Karpas-422 (cell line): ENCODE measurements around the gene SUCLA2. TPM values are rescaled to one million over a fixed set of nuclear protein-coding genes. Genes with fewer than 3 reads are reported as not detected.

Experiments
- DNase-seq: peaks from one replicate; pipeline ENCODE4 v3.0.0-alpha.2; 2015
- H2AFZ ChIP-seq: fragments of 200-600 bp; sonication (generic); 2 replicates; pipeline ENCODE4 v1.6.1; 2014; ENCODE audit warnings: antibody characterized with exemption, low read length, mixed read lengths
- H3K27ac ChIP-seq: fragments of 200-600 bp; sonication (generic); 2 replicates; pipeline ENCODE4 v1.5.1; 2014; ENCODE audit warnings: mild to moderate bottlenecking, low read length, moderate library complexity
- H3K27me3 ChIP-seq: fragments of 200-600 bp; sonication (generic); 2 replicates; pipeline ENCODE4 v1.6.1; 2014; ENCODE audit warnings: low read length, mixed read lengths
- H3K36me3 ChIP-seq: fragments of 200-600 bp; sonication (generic); 2 replicates; pipeline ENCODE4 v1.6.1; 2014; ENCODE audit warnings: low read length, mixed read lengths; ENCODE audit not compliant: insufficient read depth
- H3K4me1 ChIP-seq: fragments of 200-600 bp; sonication (generic); 2 replicates; pipeline ENCODE4 v1.6.1; 2014; ENCODE audit warnings: mild to moderate bottlenecking, low read length, mixed read lengths
- H3K4me2 ChIP-seq: fragments of 200-600 bp; sonication (generic); 2 replicates; pipeline ENCODE4 v1.6.1; 2014; ENCODE audit warnings: low read length, low read depth, mild to moderate bottlenecking; ENCODE audit not compliant: poor library complexity, severe bottlenecking
- H3K4me3 ChIP-seq: fragments of 200-600 bp; sonication (generic); 2 replicates; pipeline ENCODE4 v1.5.1; 2014; ENCODE audit warnings: mild to moderate bottlenecking, antibody characterized with exemption, low read length, mixed read lengths
- H3K79me2 ChIP-seq: fragments of 200-600 bp; sonication (generic); 2 replicates; pipeline ENCODE4 v1.6.1; 2014; ENCODE audit warnings: mild to moderate bottlenecking, low read length, mixed read lengths
- H3K9ac ChIP-seq: fragments of 200-600 bp; sonication (generic); 2 replicates; pipeline ENCODE4 v1.6.0; 2014; ENCODE audit warnings: low read length
- H3K9me2 ChIP-seq: fragments of 200-600 bp; sonication (generic), shearing (Covaris generic); replicated peaks from 2 replicates; pipeline ENCODE4 v1.6.0; 2014; ENCODE audit warnings: mild to moderate bottlenecking, low read length, moderate library complexity; ENCODE audit not compliant: insufficient read depth
- H3K9me3 ChIP-seq: fragments of 300-700, 200-600 bp; sonication (generic); 2 replicates; pipeline ENCODE4 v1.6.1; 2014; ENCODE audit warnings: low read length, mixed read lengths
- H4K20me1 ChIP-seq: fragments of 200-600 bp; sonication (generic); 2 replicates; pipeline ENCODE4 v1.6.1; 2014; ENCODE audit warnings: mild to moderate bottlenecking, antibody characterized with exemption, low read length, low read depth; ENCODE audit not compliant: insufficient read depth
- total RNA-seq: library from RNA; depleted of rRNA; stranded (reverse); fragments of >200 nt; shearing (Covaris generic); gene quantifications from 2 replicates; pipeline ENCODE4 v1.2.3, GENCODE V29; 2014; ENCODE audit warnings: low replicate concordance

SUCLA2 gene
- total RNA-seq, 1 experiment from 2014 or later, result 43.4 TPM

DNA sequence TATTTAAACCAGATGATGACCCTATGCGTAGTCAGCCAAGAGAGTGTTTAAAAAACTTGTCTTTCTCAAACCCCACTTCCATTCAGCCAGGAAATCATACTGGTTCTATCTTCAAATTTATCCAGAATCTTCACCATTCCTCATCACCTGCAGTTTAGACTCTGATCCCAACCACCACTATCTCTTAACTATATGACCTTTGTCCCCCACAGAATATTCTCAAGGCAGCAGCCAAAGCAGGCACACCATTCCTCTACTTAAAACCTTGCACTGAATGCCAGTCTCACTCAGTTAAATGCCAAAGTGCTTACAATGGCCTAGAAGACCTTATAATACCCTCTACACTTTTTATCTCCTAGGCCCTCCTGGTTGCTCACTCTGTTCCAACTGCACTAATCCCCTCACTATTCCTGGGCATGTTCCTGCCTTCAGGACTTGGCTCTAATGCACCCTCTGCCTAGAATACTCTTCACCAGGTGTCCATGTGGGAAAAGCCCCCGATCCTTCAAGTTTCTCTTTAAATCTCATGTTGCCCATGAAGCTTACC is 10.1 kb downstream of the SUCLA2 start:
- Histone ChIP-seq H3K4me3 (no peak overlapping the region), H3K9me3 (no peaks in the 10 kb centered on the region), H3K4me1 (no peaks in the 10 kb centered on the region), H3K4me2 (no peak overlapping the region), H2AFZ (no peak overlapping the region), H3K9me2 (no peaks in the 10 kb centered on the region), H3K9ac (no peak overlapping the region), H4K20me1 (no peaks in the 10 kb centered on the region), H3K36me3 (peaks cover 84% of the 10 kb centered on the region), H3K79me2 (peaks cover 79% of the 10 kb centered on the region), H3K27me3 (no peaks in the 10 kb centered on the region), H3K27ac (no peak overlapping the region)
- no peak for DNase-seq

DNA sequence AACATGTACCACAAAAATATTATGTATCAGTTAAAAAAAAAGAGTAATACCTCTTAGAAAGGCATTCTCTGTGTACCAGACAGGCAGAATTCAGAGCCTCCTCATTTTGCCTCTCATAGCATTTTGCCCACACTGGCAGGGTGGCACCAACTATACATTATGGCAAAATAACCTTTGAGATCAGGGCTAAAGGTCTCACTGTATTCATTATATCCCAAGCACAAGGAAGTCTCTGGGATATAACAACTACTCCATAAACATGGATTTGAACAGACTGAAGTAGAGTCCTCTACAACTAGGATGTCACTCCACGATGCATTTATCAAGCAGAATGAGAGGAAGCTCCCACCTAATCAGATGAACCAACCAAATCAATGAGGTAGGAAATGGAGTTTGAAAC is 10.6 kb downstream of the SUCLA2 start:
- H3K4me1 ChIP-seq, result no peaks in the 10 kb centered on the region
- H3K27ac ChIP-seq, result no peak overlapping the region
- DNase-seq, result no peak
- H3K9me3 ChIP-seq, result no peaks in the 10 kb centered on the region
- no peak overlapping the region for H3K9ac ChIP-seq
- H3K27me3 ChIP-seq, result no peaks in the 10 kb centered on the region
- H2AFZ ChIP-seq, result no peak overlapping the region
- H3K4me2 ChIP-seq, result no peak overlapping the region
- no peaks in the 10 kb centered on the region for H3K9me2 ChIP-seq
- H3K4me3 ChIP-seq, result no peak overlapping the region
- peaks cover 87% of the 10 kb centered on the region for H3K36me3 ChIP-seq
- H4K20me1 ChIP-seq, result no peaks in the 10 kb centered on the region
- H3K79me2 ChIP-seq, result peaks cover 74% of the 10 kb centered on the region

DNA sequence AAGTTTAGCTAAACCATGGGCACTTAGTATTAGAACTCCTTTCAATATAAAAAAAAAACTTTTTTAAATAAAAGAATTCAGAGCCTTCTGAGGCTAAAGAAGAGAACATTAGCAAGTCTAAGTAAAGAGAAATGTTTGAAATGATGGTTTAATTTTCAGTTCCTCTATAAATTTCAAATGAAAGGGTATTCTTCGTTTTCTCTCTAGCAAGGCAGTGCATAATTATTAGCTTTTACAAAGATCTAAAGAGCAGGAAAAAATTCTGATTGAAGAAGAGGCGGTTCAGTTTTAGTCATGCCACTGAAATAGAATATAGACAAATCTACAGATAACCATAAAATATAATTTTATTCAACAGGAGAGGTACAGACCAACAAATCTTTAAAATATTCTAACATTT is 18.0 kb downstream of the SUCLA2 start:
- Histone ChIP-seq H3K27ac (no peak overlapping the region), H3K4me3 (no peak overlapping the region), H3K9me3 (no peaks in the 10 kb centered on the region), H3K36me3 (peaks cover 61% of the 10 kb centered on the region), H3K9ac (no peak overlapping the region), H3K79me2 (peaks cover 26% of the 10 kb centered on the region), H3K4me1 (no peaks in the 10 kb centered on the region), H3K27me3 (no peaks in the 10 kb centered on the region), H3K4me2 (no peak overlapping the region), H4K20me1 (no peaks in the 10 kb centered on the region), H2AFZ (no peak overlapping the region), H3K9me2 (no peaks in the 10 kb centered on the region)
- DNase-seq, result no peak

DNA sequence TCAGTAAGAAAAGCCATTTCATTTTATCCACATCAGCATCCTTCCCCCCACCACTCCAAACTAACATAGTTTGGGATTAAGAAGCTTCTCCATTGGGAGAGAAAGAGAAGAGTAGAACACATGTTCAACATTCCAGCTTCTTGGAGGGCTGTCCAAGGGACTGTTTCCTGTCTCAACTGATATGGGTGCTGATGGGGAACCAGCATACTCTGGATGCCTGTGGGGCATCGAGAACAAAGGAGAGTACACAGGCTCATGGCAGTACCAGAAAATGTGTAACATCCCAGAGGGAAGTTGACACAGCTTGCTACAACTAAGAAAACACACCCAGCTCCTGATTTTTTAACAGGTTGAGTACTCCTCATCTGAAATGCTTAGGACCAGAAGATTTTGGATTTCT is 24.7 kb downstream of the SUCLA2 start:
- no peak for DNase-seq
- Histone ChIP-seq H3K36me3 (peaks cover 48% of the 10 kb centered on the region), H2AFZ (no peak overlapping the region)

DNA sequence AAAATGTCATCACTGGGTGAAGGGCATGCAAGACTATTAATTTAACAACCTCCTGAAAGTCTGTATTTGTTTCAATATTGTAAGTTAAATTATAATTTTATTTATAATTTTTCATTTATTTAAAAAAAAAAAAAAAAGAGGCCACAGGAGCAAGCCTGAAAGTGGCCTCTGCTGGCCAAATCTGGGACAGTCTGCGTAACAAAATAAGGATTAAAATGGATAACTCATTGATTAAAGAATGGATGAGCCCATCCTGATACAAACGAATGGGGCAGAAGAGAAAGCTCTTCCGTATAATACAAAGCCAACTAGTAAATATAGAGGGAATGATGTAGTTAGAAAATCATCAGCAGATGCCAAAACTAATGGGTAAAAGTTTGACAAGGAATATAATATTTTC is 36.2 kb downstream of the SUCLA2 start:
- no peaks in the 10 kb centered on the region for H3K4me1 ChIP-seq
- DNase-seq, result no peak
- peaks cover 14% of the 10 kb centered on the region; the same call in 1 of the 2 replicates for H3K79me2 ChIP-seq
- no peaks in the 10 kb centered on the region for H3K9me2 ChIP-seq
- H3K27ac ChIP-seq, result no peak overlapping the region
- H3K9me3 ChIP-seq, result peaks cover 12% of the 10 kb centered on the region
- H3K4me2 ChIP-seq, result no peak overlapping the region
- no peaks in the 10 kb centered on the region for H4K20me1 ChIP-seq
- H3K36me3 ChIP-seq, result peaks cover 82% of the 10 kb centered on the region
- no peak overlapping the region for H2AFZ ChIP-seq
- no peak overlapping the region for H3K9ac ChIP-seq
- H3K4me3 ChIP-seq, result no peak overlapping the region
- H3K27me3 ChIP-seq, result no peaks in the 10 kb centered on the region

More for the DNA sequence above, 24.7 kb downstream of the SUCLA2 start:
- no peaks in the 10 kb centered on the region for H3K9me2 ChIP-seq
- H3K9ac ChIP-seq, result no peak overlapping the region
- H3K4me2 ChIP-seq, result no peak overlapping the region
- H3K79me2 ChIP-seq, result peaks cover 45% of the 10 kb centered on the region
- no peak overlapping the region for H3K27ac ChIP-seq
- H3K4me1 ChIP-seq, result no peaks in the 10 kb centered on the region
- H3K9me3 ChIP-seq, result peaks cover 10% of the 10 kb centered on the region; the same call in 1 of the 2 replicates
- no peaks in the 10 kb centered on the region for H4K20me1 ChIP-seq
- no peak overlapping the region for H3K4me3 ChIP-seq
- H3K27me3 ChIP-seq, result no peaks in the 10 kb centered on the region

DNA sequence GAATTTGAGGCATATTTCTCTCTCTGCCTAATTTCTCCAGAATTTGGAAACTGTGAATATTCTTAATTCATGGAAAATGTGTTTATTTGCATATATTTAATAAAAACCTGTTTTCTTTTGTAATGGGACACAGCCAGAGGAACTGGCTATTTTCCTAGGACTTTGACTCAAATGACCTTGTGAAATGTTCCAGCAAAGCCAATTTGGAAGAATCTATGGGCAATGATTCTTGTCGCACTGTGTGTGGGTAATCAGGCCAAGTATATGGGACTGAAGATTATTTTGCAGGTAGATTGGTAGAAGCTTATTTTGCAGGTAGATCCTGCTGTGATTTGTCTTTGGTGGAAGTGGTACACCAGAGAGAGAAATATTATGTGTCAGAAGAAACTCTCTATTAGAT is 38.8 kb downstream of the SUCLA2 start:
- H3K4me2 ChIP-seq, result no peak overlapping the region
- no peak overlapping the region for H3K27ac ChIP-seq
- no peak overlapping the region for H3K4me3 ChIP-seq
- no peaks in the 10 kb centered on the region for H3K4me1 ChIP-seq
- no peak overlapping the region for H3K9ac ChIP-seq
- no peaks in the 10 kb centered on the region for H4K20me1 ChIP-seq
- H3K9me3 ChIP-seq, result peaks cover 23% of the 10 kb centered on the region
- H3K36me3 ChIP-seq, result peaks cover 84% of the 10 kb centered on the region
- H3K79me2 ChIP-seq, result 0 out of 2 replicates have a peak, but pooled peaks cover 5% of the 10 kb centered on the region
- H3K27me3 ChIP-seq, result no peaks in the 10 kb centered on the region
- DNase-seq, result no peak
- no peak overlapping the region for H2AFZ ChIP-seq
- H3K9me2 ChIP-seq, result no peaks in the 10 kb centered on the region

- Histone ChIP-seq H4K20me1 (no peaks in the 10 kb centered on the region), H3K4me2 (no peak overlapping the region), H3K9me3 (peaks cover 21% of the 10 kb centered on the region), H3K27ac (no peak overlapping the region), H3K9ac (no peak overlapping the region), H3K9me2 (no peaks in the 10 kb centered on the region), H3K36me3 (peaks cover 84% of the 10 kb centered on the region), H3K27me3 (no peaks in the 10 kb centered on the region), H3K4me3 (no peak overlapping the region), H3K4me1 (no peaks in the 10 kb centered on the region), H2AFZ (no peak overlapping the region), H3K79me2 (no peaks in the 10 kb centered on the region)
- no peak for DNase-seq
These were observed 41.4 kb downstream of the SUCLA2 start for GRCh38 chr13:47959468-47960247.

- Histone ChIP-seq H3K79me2 (0 out of 2 replicates have a peak, but pooled peaks cover 3% of the 10 kb centered on the region), H3K9me2 (no peaks in the 10 kb centered on the region), H3K9ac (no peak overlapping the region), H3K9me3 (peaks cover 21% of the 10 kb centered on the region), H3K4me3 (no peak overlapping the region), H3K4me1 (no peaks in the 10 kb centered on the region), H3K36me3 (peaks cover 77% of the 10 kb centered on the region), H3K27me3 (no peaks in the 10 kb centered on the region), H3K27ac (no peak overlapping the region), H4K20me1 (no peaks in the 10 kb centered on the region), H2AFZ (no peak overlapping the region), H3K4me2 (no peak overlapping the region)
- no peak for DNase-seq
These were observed 44.0 kb downstream of the SUCLA2 start for GRCh38 chr13:47957073-47957472.
